GM12875 (cell line): ENCODE data around the gene DKK3.

Experiments
- H3K4me3 ChIP-seq: one replicate; pipeline ENCODE4 v1.5.1; 2011; ENCODE audit warnings: low read depth, low read length, control low read depth
- TF ChIP-seq, protein P1 (sequence below): IDR thresholded peaks from 2 replicates; pipeline ENCODE4 v1.5.1; 2011; ENCODE audit warnings: low read depth, mild to moderate bottlenecking, control low read depth, inconsistent platforms, low read length, moderate library complexity, borderline replicate concordance; ENCODE audit not compliant: insufficient read depth

Gene DKK3

DNA sequence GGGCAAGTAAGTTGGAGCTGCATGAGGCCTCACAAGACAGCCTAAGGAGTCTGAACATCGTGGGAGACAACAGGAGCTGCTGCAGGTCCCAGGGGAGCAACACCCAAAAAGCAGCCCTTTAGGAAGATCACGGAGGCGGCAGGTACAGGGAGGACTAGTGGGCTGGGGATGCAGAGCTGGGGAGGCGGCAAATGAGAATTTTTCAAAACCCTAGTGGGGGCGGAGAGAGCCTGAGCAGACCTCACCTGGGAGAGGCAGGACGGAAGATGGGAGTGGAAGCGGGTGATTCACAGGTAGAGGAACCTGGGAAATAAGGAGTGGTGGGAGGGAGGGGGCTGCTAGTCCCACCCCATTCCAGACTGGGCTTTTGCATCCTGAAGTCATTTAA is 42.1 kb downstream of the DKK3 start:
- H3K4me3 ChIP-seq: no peak overlapping the region
- TF ChIP-seq, protein P1, sequence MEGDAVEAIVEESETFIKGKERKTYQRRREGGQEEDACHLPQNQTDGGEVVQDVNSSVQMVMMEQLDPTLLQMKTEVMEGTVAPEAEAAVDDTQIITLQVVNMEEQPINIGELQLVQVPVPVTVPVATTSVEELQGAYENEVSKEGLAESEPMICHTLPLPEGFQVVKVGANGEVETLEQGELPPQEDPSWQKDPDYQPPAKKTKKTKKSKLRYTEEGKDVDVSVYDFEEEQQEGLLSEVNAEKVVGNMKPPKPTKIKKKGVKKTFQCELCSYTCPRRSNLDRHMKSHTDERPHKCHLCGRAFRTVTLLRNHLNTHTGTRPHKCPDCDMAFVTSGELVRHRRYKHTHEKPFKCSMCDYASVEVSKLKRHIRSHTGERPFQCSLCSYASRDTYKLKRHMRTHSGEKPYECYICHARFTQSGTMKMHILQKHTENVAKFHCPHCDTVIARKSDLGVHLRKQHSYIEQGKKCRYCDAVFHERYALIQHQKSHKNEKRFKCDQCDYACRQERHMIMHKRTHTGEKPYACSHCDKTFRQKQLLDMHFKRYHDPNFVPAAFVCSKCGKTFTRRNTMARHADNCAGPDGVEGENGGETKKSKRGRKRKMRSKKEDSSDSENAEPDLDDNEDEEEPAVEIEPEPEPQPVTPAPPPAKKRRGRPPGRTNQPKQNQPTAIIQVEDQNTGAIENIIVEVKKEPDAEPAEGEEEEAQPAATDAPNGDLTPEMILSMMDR: no peak

DNA sequence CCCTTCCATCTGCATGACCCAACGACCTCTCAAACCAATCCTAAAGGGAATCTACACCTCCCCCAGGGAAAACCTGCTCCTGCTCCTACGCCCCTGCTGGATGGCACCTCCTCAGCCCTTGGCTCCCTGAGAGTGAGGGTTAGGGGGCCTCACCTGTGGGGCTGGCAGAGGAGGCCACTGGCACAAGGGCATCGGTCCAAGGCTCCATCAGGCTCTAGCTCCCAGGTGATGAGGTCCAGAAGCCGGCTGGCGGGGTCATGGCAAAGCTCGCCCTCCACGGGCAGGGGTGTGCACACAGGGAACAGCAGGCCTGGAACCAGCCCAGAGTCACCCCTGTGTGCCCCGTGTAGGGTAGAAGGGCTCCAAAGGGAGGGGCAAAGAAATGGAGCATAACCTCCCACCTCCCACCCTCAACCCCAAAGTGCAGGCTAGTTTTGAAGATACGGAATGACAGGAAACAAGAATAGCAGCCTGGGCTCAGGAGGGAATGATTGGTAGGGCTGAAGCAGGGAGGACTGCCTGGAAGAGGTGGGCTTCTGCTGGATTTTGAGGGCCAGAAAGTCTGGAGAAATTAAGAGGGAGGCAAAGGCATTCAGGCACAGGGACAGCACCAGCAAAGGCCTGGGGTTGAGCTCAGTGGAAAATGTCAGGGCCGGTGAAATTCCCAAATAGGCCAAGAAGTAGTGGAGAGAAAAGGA is 42.6 kb downstream of the DKK3 start:
- no peak overlapping the region for H3K4me3 ChIP-seq
- TF ChIP-seq, protein P1: no peak

DNA sequence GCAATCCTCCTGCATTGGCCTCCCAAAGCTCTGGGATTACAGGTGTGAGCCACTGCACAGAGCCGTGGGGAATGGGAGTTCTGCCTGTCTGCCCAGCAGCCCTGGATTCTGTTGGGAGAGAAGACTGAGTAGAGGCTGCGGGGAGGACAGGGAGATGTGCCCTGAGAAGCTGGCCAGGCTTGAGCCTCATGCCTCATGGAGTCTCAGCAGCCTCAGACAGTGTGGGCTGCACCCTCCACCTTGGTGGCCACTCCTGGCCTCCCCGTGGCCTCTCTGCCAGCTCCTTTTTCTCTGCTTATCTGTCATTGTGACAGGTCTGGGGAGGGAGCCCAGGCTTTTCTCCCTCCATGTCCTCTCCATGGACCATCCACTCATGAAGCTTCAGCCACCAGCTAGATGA is 43.2 kb downstream of the DKK3 start:
- H3K4me3 ChIP-seq: no peak overlapping the region
- TF ChIP-seq, protein P1: no peak

DNA sequence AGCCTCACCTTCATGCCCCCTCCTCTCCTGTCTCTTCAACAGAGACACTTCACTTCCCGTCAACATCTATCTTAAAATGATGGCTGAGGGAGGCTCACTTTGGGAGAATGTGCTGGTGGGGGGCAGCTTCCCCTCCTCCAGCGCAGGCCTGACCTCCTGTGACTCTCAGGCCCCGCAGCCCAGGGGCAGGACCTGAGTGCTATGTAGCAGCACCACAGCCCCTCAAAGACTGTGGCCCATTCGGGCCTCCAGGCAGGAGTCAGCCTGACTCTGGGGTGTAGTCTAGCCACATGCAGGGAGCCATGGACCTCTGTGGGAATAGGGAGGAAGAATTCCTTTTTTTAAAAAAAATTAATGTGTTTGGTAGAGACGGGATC is 43.7 kb downstream of the DKK3 start:
- H3K4me3 ChIP-seq: no peak overlapping the region
- TF ChIP-seq, protein P1: no peak

DNA sequence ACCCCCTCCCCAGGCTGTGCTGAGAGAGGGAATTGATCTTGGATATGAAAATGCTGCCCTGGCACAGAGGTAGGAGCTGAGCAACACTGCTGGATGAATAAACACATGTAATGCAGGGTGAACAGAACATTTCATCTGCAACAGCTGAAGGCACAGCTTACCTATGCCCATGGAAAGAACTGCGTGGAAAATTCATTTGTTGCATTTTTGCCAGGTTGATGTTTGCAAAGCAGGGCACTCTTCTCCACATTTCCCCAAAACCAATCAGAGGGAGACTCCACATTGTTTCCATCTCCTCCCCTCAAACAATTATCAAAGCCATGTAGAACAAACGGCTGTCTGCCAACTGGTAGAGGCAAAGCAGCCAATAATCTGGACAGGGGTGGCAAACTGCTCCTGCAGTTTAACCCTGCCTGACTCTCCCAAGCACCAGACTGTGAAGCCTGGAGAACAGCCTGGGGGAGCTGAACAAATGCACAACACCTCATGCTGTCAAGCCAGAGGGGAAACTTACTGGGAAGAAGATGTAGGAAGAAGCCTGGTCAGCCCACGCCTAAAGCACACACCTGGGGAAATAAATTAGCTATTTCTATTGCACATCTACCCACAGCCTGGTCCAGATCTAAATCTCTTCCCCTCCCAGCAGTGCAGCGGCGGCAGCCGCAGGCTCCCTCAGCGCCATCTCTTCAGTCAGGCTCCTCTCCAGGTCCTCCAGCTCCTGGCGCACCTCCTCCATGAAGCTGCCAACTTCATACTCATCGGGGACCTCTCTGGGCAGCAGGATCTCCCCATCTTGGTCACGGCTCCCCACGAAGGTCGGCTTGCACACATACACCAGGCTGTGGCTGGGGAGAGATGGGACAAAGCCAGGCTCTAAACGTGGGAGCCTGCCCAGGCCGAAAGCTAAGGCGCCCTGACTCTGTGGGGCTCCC is 44.3 kb downstream of the DKK3 start:
- no peak overlapping the region for H3K4me3 ChIP-seq
- TF ChIP-seq, protein P1: no peak

DNA sequence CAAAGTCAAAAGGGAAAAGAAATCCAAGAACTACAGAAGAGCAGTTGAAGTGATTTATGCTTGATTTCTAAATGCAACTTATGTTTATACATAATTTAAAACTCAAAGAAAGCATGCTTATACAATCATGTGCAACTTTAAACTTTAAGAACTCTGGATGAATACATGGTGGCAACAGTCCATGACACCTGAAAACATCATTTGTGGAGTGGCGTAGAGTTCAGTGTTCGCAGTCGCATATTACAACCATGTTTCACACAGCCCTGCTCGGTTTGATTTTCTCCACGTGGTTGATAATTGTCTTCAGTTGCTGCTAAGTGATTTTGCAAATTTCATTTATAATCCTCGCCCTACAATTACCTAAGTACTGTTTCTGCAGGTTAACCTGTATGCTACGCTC is 45.4 kb downstream of the DKK3 start:
- no peak overlapping the region for H3K4me3 ChIP-seq
- TF ChIP-seq, protein P1: no peak
